Transverse colon (tissue), 4 donors: ENCODE data around the gene SPEM2.

Experiments used
- CTCF ChIP-seq, 5 experiments: fragments of 200-600 bp in 3 of 5; fragments of 450-650 bp in 2 of 5; sonication (generic) in 3 of 5; IDR thresholded peaks; 1 replicate in 2 of 5; 2 replicates in 3 of 5; pipeline ENCODE4 v1.5.1; 2016 to 2017; ENCODE audit warnings: antibody characterized with exemption in 5 of 5, inconsistent platforms in 3 of 5, mild to moderate bottlenecking in 2 of 5, moderate library complexity in 1 of 5
- EP300 ChIP-seq: sonication (generic); formaldehyde crosslinking; IDR thresholded peaks from one replicate; pipeline ENCODE4 v1.6.1; 2017; ENCODE audit warnings: antibody characterized with exemption, low read depth
- POLR2A ChIP-seq: fragments of 450-650 bp; IDR thresholded peaks from one replicate; pipeline ENCODE4 v1.6.1; 2016; ENCODE audit warnings: antibody characterized with exemption, mild to moderate bottlenecking, moderate library complexity
- POLR2AphosphoS5 ChIP-seq, 3 donors: sonication (generic); formaldehyde crosslinking; IDR thresholded peaks; one replicate each; pipeline ENCODE4 v1.6.1; 2016; ENCODE audit warnings: antibody characterized with exemption in 3 of 3

GRCh38 chr17:7406235-7406825, 19.1 kb upstream of the SPEM2 start:
- TF ChIP-seq CTCF (IDR thresholded peaks at IDR 0.05) (no peak), POLR2AphosphoS5 (IDR thresholded peaks at IDR 0.05) (no peak), POLR2A (no peak), EP300 (no peak)
